C4-2B (cell line): ENCODE results near the gene NKG7.
"Not testable (repeated sequence)": the region's sequence is repeated elsewhere in the genome, so short reads cannot be mapped to it uniquely, and the experiment has no call there.

ENCODE experiments used
- ZFX ChIP-seq: fragments of 450-650 bp; IDR thresholded peaks from 2 replicates; pipeline ENCODE4 v1.6.1; 2017
- TF ChIP-seq, protein P1 (sequence below): fragments of 450-650 bp; conservative IDR thresholded peaks from 2 replicates; pipeline ENCODE4 v1.5.1; 2017; ENCODE audit warnings: mild to moderate bottlenecking

DNA sequence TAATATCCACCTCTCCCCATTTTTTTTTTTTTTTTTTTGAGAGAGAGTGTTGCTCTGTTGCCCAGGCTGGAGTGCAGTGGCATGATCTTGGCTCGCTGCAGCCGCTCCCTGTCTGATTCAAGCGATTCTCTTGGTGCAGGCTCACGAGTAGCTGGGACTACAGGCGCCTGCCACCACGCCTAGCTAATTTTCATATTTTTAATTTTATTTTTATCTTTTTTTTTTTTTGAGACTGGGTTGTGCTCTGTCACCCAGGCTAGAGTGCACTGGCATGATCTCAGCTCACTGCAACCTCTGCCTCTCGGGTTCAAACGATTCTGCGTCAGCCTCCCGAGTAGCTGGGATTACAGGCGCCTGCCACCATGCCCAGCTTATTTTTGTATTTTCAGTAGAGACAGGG lies 48.1 kb upstream of the NKG7 start:
- TF ChIP-seq, protein P1, sequence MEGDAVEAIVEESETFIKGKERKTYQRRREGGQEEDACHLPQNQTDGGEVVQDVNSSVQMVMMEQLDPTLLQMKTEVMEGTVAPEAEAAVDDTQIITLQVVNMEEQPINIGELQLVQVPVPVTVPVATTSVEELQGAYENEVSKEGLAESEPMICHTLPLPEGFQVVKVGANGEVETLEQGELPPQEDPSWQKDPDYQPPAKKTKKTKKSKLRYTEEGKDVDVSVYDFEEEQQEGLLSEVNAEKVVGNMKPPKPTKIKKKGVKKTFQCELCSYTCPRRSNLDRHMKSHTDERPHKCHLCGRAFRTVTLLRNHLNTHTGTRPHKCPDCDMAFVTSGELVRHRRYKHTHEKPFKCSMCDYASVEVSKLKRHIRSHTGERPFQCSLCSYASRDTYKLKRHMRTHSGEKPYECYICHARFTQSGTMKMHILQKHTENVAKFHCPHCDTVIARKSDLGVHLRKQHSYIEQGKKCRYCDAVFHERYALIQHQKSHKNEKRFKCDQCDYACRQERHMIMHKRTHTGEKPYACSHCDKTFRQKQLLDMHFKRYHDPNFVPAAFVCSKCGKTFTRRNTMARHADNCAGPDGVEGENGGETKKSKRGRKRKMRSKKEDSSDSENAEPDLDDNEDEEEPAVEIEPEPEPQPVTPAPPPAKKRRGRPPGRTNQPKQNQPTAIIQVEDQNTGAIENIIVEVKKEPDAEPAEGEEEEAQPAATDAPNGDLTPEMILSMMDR = not testable (repeated sequence)
- not testable (repeated sequence) for TF ChIP-seq ZFX
